Measurements from ENCODE around the gene ZXDC. TPM values are rescaled to one million over a fixed set of nuclear protein-coding genes. Genes with fewer than 3 reads are reported as not detected.

The ZXDC gene
- polyA plus RNA-seq, 6 donors from 2014 or later: 11.9 to 26.9 (median 16.2) TPM

DNA sequence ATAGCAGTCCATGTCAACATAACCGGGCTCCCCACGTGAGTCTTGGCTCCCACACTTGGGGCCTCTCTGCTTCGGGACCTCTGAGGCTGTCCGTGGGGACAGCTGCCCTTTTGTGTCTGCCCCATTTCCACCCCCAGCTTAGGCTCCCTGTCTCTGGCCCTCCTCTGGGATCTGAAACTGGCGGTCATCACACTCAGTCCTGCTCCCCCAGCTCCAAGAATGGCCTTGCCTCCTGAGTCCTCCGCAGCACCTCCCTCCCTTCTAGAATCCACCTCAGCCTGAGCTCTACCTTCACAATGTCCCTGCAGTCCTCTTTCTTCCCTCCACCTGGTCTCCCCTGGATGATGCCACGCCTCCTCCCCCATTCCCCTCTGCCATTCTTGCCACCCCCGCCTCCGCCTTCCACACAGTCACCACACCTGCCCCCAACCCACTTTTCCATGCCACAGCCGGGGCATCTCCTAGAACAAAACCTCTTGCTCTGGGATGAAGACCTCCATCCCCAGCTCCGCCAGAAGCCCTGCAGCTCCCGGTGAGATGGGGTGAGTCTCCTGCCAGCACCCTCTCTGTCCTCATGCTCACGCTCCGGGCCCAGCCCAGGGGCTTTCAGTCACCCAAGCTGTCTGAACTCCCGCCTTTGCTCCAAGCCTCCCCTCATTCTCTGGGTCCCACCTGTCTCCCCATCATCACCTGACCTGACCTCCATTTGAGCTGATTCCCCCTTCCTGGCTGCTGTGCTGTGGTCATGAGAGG lies 7.0 kb upstream of the ZXDC start:
- DNase-seq (no peak), ATAC-seq (ENCODE audit: low read depth in 2 of 2) (no peak)
- no peaks in the 10 kb centered on the region for H3K36me3 Mint-ChIP-seq
- peak overlapping the region in 1 of 6 donors; percentile 53 for H3K27ac Mint-ChIP-seq
- peaks cover 10 to 15% (median 10%) of the 10 kb centered on the region in 3 donors for H3K4me1 Mint-ChIP-seq
- no peak overlapping the region for H3K4me3 Mint-ChIP-seq
- H3K9me3 Mint-ChIP-seq: no peaks in the 10 kb centered on the region
- peaks cover 4 to 10% (median 6%) of the 10 kb centered on the region in 3 donors for H3K27me3 Mint-ChIP-seq

DNA sequence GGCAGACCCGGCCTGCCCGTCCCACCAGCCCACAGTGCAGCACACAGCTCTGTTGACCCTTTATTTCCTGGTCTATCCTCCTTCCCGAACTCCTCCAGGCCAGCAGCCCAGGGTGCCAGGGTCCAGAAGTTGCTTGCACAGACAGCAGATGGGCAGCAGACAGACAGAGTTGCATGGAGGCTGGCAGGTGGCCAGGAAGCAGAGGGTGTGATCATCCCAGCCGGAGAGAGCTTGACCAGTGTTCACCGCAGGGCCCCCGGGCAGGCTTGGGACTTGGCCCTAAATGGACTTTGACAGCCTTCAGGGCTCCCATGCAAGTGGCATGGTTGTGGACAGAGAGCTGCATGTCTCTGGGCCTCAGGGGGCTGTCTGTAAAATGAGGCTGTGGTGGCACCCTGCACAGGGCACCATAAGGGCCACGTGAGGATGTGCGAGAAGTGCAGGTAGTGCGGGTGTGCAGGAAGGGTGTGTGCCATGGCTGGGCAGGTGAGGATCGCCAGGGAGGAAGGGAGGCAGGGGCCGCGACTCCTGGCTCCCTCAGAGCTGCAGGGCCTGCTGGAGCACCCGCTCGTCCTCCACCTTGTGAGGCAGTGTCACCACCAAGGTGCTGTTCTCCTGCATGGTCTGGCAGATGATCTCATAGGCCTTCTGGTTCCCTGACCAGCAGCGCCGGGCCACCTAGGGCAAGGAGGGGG lies 6.3 kb upstream of the ZXDC start:
- Mint-ChIP-seq H3K4me1 (peaks cover 10 to 13% (median 12%) of the 10 kb centered on the region in 3 donors), H3K9me3 (no peaks in the 10 kb centered on the region), H3K36me3 (no peaks in the 10 kb centered on the region), H3K4me3 (no peak overlapping the region), H3K27ac (no peak overlapping the region), H3K27me3 (peaks cover 4 to 10% (median 6%) of the 10 kb centered on the region in 3 donors)
- ATAC-seq (ENCODE audit: low read depth in 2 of 2) (no peak), DNase-seq (no peak)

DNA sequence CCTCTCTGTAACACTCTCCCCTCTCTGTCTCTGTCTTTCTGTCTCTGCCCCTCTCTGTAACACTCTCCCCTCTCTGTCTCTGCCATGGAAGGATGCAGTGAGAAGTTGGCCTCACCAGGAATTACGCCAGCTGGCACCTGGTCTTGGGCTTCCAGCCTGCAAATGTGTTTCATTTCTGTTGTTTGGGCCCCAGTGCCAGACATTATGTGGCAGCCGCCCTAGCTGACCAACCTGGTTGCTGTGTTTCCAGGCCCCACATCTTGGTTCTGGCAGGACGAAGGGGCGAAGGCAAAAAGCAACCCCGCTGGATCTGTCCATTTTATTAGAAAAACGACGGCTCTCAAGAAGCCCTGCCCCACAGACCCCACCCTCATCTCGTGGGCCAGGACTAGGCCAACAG lies 5.2 kb upstream of the ZXDC start:
- ATAC-seq (ENCODE audit: low read depth in 2 of 2) (no peak), DNase-seq (no peak)
- H3K27ac Mint-ChIP-seq: no peak overlapping the region
- peaks cover 8 to 14% (median 10%) of the 10 kb centered on the region in 3 donors for H3K4me1 Mint-ChIP-seq
- peak overlapping the region in 1 of 8 donors; percentile 79 for H3K4me3 Mint-ChIP-seq
- no peaks in the 10 kb centered on the region for H3K9me3 Mint-ChIP-seq
- H3K36me3 Mint-ChIP-seq: no peaks in the 10 kb centered on the region
- peaks cover 4 to 10% (median 6%) of the 10 kb centered on the region in 3 donors for H3K27me3 Mint-ChIP-seq

DNA sequence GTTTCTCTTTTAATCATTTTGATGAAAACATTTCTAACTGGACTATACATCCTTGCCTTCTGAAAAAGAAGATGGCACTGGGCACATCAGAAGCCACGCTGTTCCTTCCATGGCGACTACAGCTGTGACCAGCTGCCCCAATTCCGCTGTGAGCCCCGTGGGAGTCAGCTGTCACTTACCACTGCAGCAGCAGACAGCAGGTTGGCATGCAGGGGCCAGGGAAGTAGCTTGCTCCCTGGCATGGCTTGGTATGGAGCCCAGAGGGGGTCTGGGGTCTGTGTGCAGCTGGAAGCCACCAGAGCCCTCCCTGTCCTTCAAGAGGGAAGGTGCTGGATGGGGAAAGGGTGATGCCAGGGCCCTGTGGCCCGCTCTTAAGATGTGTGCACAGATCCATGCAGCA lies 4.5 kb upstream of the ZXDC start:
- Mint-ChIP-seq H3K4me1 (peaks cover 8 to 14% (median 10%) of the 10 kb centered on the region in 3 donors), H3K4me3 (peak overlapping the region in 2 of 8 donors; percentile 20 to 79)

DNA sequence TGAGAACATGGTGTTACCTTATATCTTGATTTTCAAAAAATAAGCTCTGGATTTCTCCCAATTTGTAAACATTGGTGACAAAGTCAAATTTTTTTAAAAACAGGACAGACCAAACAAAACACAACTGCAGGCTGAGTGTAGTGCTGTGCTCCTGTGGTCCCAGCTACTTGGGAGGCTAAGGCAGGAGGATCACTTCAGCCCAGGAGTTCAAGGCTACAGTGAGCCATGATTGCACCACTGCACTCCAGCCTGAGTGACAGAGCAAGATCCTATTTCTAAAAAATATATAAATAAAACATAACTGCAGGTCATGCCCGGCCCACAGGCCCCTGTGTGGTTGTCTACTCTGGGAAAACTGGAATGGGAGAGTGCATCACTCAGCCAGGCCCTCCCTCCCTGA lies 4.0 kb upstream of the ZXDC start:
- H3K36me3 Mint-ChIP-seq: no peaks in the 10 kb centered on the region
- no peak for ATAC-seq (ENCODE audit: low read depth in 2 of 2)
- peaks cover 9 to 16% (median 14%) of the 10 kb centered on the region in 3 donors for H3K4me1 Mint-ChIP-seq
- H3K27me3 Mint-ChIP-seq: peaks cover 4 to 10% (median 6%) of the 10 kb centered on the region in 3 donors
- no peaks in the 10 kb centered on the region for H3K9me3 Mint-ChIP-seq
- H3K27ac Mint-ChIP-seq: no peak overlapping the region
- peak overlapping the region in 1 of 8 donors; percentile 79 for H3K4me3 Mint-ChIP-seq
- no peak for DNase-seq

More for the DNA sequence above, 4.5 kb upstream of the ZXDC start:
- no peaks in the 10 kb centered on the region for H3K36me3 Mint-ChIP-seq
- no peak for ATAC-seq (ENCODE audit: low read depth in 2 of 2)
- peaks cover 4 to 10% (median 6%) of the 10 kb centered on the region in 3 donors for H3K27me3 Mint-ChIP-seq
- no peak overlapping the region for H3K27ac Mint-ChIP-seq
- DNase-seq: no peak
- H3K9me3 Mint-ChIP-seq: no peaks in the 10 kb centered on the region

DNA sequence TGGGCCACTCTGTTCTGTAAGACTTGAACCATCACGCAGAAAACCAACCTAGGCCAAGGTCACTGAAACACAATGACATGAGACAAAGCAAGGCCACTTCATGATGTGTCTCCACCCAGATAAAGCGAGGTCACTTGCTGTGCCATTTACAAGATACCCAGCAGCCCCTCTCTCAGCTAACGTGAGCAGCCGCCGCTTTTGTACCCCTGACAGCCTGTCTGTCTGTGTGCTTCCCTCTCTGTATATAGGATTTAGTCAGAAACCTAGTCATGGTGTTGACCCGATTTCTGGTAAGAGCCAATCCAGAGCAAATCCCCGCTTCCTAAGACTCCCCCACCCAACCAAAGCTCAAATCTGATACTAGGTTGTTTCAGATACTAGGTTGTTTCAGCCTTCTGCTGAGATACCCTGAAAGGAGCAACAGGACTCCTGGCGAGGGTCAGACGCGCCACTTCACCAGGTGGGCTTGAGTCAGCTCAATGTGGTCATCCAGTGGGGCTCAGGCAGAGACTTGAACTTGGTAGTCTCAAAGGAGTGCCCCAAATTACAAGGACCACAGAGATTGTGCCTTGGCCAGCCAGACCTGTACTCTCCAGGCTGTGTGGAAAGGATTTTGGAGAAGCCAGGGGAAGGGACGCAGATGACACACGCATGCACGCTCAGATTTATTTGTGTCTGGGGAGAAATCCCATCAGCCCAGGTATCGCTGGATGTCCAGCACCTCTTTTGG lies 3.1 kb upstream of the ZXDC start:
- H3K27ac Mint-ChIP-seq: no peak overlapping the region
- H3K4me3 Mint-ChIP-seq: peak overlapping the region in 2 of 8 donors; percentile 2 to 91
- H3K36me3 Mint-ChIP-seq: no peaks in the 10 kb centered on the region
- peaks cover 0 to 4% (median 2%) of the 10 kb centered on the region in 3 donors for H3K27me3 Mint-ChIP-seq
- peaks cover 18 to 23% (median 21%) of the 10 kb centered on the region in 3 donors for H3K4me1 Mint-ChIP-seq
- no peak for DNase-seq
- ATAC-seq (ENCODE audit: low read depth in 2 of 2): no peak
- H3K9me3 Mint-ChIP-seq: no peaks in the 10 kb centered on the region

DNA sequence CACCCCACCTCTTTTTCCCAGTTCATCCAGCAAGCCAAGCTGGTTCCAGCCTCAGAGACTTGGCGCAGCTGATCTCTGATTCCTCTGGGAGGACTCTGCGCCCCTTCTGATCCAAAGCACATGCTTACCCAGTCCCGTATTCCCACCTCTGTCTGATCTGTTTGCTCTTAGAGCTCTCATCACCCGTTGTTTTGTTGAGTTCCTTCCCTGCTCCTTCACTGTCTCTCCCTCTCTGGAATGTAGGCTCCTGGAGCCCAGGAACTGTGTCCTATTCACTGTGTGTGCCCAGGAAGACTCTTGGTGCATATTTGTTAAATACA lies 1.3 kb upstream of the ZXDC start:
- Mint-ChIP-seq H3K36me3 (peaks cover 8 to 10% of the 10 kb centered on the region in 2 donors), H3K9me3 (no peaks in the 10 kb centered on the region), H3K4me1 (peaks cover 33 to 40% (median 35%) of the 10 kb centered on the region in 3 donors), H3K27me3 (peaks cover 0 to 4% (median 0%) of the 10 kb centered on the region in 3 donors), H3K4me3 (peak overlapping the region; percentile 65 to 91 (median 87)), H3K27ac (peak overlapping the region in 4 of 6 donors; percentile 70 to 93 (median 88))
- ATAC-seq (ENCODE audit: low read depth in 2 of 2): no peak
- no peak for DNase-seq

DNA sequence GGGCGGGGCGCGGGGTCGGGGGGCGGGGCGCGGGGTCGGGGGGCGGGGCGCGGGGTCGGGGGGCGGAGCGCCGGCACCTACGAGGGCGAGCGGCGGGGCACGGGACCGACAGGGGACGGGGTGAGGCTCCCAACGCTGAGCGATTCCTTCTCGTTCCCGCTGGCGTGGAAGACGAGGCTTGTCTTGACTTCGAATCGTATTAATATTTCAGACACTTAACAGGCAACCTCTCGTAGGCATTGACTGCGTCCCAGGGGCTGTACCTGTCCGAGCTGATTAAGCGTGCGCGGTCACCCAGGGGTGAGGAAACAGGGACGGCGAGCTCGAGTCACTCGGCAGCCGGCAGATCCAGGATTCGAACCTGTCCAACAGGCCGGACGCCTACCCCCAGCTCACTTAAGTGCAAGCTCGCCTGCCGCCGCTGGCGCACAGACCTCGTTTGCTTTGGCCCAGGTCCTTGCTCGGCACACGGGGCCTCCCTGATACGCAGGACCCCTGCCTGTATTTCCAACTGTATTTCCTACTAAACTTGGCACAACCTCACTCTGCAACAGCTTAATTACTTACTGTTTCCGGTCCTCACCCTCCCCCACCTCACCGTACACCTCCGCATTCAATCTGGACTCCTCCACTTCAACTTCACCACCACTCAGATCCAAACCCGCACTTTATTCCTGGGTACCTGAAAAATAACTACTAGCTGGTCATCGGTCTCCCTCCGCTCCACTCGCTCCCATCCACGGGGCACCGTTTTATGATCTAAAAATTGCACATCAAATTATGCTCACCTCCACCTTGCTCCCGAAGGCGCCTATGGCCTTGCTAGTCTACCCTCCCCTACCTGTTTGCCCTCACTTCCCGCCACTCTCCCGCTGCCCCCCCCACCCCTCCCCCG lies 722 bp upstream of the ZXDC start:
- DNase-seq (peak; percentile 53), ATAC-seq (ENCODE audit: low read depth in 2 of 2) (peak; percentile 18 to 27)
- H3K27me3 Mint-ChIP-seq: peaks cover 0 to 4% (median 0%) of the 10 kb centered on the region in 3 donors
- no peaks in the 10 kb centered on the region for H3K9me3 Mint-ChIP-seq
- peak overlapping the region; percentile 70 to 95 (median 82) for H3K27ac Mint-ChIP-seq
- H3K4me3 Mint-ChIP-seq: peak overlapping the region; percentile 65 to 94 (median 88)
- H3K36me3 Mint-ChIP-seq: peaks cover 8 to 10% of the 10 kb centered on the region in 2 donors
- peaks cover 33 to 41% (median 40%) of the 10 kb centered on the region in 3 donors for H3K4me1 Mint-ChIP-seq

DNA sequence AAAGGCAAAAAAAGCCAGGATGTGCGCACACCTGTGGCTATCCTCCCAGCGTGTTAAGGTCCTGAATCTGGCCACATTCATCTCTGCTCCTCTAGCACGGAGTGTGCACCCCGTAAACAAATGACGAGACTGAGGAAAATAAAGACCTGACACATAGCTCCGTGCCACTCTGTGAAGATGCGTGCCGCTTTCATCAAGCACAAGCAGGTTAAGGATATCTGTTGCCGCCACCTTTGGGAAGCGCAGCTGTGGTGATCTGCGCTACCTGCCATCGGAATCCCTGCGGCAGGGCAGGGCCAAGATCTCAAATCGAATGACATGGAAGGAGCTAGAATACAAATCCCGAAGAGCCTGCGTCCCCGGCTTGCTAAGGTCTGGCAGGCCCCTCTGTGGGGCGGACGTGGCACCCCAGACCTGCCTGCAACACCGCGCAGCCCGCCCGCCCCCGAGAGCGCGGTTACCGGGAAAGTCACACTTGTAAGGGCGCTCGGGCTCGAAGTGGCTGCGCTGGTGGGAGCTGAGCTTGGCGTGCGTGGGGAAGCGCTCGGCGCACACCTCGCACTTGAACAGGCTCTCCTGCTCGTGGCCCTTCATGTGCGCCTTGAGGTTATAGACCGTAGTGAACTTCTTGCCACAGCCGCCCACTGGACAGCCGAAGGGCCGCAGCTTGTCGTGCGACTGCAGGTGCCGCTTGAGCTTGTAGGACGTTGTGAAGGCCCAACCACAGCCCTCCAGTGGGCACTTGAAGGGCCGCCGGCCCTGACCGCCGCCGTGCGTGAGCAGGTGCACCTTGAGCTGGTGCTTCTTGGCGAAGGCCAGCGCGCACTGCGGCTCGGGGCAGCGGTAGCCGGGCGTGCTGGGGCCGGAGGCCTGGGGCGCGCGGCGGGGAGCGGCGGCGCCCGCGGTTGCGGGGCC lies 936 bp downstream of the ZXDC start:
- H3K36me3 Mint-ChIP-seq: peaks cover 8 to 13% of the 10 kb centered on the region in 2 donors
- peak overlapping the region in 5 of 6 donors; percentile 80 to 92 (median 84) for H3K27ac Mint-ChIP-seq
- no peaks in the 10 kb centered on the region for H3K9me3 Mint-ChIP-seq
- ATAC-seq (ENCODE audit: low read depth in 2 of 2) (peak in 1 of 2 donors; percentile 1), DNase-seq (peak; percentile 35)
- H3K27me3 Mint-ChIP-seq: no peaks in the 10 kb centered on the region
- H3K4me3 Mint-ChIP-seq: peak overlapping the region; percentile 65 to 91 (median 85)
- peaks cover 36 to 46% (median 42%) of the 10 kb centered on the region in 3 donors for H3K4me1 Mint-ChIP-seq

DNA sequence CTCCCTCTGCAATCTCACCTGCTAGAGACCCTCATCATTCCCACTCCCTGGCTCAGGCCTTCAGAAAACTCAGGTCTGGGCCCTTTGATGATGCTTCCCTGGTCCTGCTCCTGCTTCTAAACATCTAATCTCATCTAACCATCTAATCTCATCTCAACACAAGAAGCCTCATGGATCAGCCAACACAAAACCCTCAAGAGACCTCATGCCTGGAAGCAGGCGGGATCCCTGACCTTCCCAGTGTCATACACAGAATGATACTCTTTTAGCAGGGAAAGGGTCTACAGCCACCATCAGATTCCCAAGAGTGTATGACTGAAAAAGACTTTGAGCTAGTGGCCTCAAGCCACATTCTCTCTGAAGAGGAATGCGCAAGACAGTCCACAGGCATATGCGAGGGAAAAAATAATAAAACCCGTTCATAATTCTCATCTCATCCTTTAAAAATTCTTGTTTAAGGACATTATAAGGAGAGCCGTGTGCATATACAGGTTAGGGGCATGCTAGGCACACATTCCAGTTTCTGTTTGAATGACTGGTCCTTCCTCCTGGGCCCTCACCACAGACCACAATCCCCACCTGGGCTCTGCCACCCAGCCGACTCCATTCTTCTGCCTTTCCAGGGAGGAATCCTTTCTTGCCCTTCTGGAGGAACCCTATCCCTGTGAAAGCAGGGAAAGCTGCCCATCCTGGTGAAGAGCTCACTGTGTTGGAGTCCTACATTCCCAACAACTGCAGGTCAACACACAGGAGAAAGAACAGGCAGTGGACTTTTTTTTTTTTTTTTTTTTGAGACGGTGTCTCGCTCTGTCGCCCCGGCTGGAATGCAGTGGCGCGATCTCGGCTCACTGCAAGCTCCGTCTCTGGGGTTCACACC lies 2.2 kb downstream of the ZXDC start:
- ATAC-seq (ENCODE audit: low read depth in 2 of 2): no peak
- H3K27ac Mint-ChIP-seq: peak overlapping the region; percentile 12 to 93 (median 44)
- no peaks in the 10 kb centered on the region for H3K9me3 Mint-ChIP-seq
- H3K27me3 Mint-ChIP-seq: no peaks in the 10 kb centered on the region
- H3K4me1 Mint-ChIP-seq: peaks cover 45 to 52% (median 51%) of the 10 kb centered on the region in 3 donors
- peak overlapping the region; percentile 65 to 90 (median 83) for H3K4me3 Mint-ChIP-seq
- peaks cover 8 to 25% of the 10 kb centered on the region in 2 donors for H3K36me3 Mint-ChIP-seq
- no peak for DNase-seq
